Activated naive CD8-positive, alpha-beta T cell treated with anti-CD3 and anti-CD28 coated beads for 36 hours (primary cell): Measurements from ENCODE around the gene F2. TPM values are rescaled to one million over a fixed set of nuclear protein-coding genes. Genes with fewer than 3 reads are reported as not detected.

ENCODE experiments used
- DNase-seq: peaks from one replicate; pipeline ENCODE4 v3.0.0; 2021
- H3K27ac Mint-ChIP-seq: one replicate; pipeline ENCODE4 v1.8.0; 2022; ENCODE audit warnings: mild to moderate bottlenecking, moderate library complexity, mixed read lengths
- H3K27me3 Mint-ChIP-seq: one replicate; pipeline ENCODE4 v1.8.0; 2022; ENCODE audit warnings: mild to moderate bottlenecking, mixed read lengths
- H3K36me3 Mint-ChIP-seq: one replicate; pipeline ENCODE4 v1.8.0; 2021; ENCODE audit warnings: mild to moderate bottlenecking, mixed read lengths
- H3K4me1 Mint-ChIP-seq: one replicate; pipeline ENCODE4 v1.8.0; 2021; ENCODE audit warnings: mixed read lengths
- H3K4me3 Mint-ChIP-seq: one replicate; pipeline ENCODE4 v1.8.0; 2022; ENCODE audit warnings: mild to moderate bottlenecking, moderate library complexity, mixed read lengths
- H3K9me3 Mint-ChIP-seq: one replicate; pipeline ENCODE4 v1.8.0; 2022; ENCODE audit warnings: mixed read lengths
- total RNA-seq, 2 experiments: library from RNA; stranded (reverse); gene quantifications; one replicate each; pipeline ENCODE4 v1.2.3, GENCODE V29; 2021

F2 gene
- total RNA-seq, 2 experiments from 2014 or later = not detected

- Mint-ChIP-seq H3K27ac (no peak overlapping the region), H3K4me3 (no peak overlapping the region), H3K36me3 (peaks cover 28% of the 10 kb centered on the region), H3K9me3 (no peaks in the 10 kb centered on the region), H3K4me1 (no peaks in the 10 kb centered on the region), H3K27me3 (no peaks in the 10 kb centered on the region)
- no peak for DNase-seq
Observed at GRCh38 chr11:46738887-46739286, 19.9 kb downstream of the F2 start.

DNA sequence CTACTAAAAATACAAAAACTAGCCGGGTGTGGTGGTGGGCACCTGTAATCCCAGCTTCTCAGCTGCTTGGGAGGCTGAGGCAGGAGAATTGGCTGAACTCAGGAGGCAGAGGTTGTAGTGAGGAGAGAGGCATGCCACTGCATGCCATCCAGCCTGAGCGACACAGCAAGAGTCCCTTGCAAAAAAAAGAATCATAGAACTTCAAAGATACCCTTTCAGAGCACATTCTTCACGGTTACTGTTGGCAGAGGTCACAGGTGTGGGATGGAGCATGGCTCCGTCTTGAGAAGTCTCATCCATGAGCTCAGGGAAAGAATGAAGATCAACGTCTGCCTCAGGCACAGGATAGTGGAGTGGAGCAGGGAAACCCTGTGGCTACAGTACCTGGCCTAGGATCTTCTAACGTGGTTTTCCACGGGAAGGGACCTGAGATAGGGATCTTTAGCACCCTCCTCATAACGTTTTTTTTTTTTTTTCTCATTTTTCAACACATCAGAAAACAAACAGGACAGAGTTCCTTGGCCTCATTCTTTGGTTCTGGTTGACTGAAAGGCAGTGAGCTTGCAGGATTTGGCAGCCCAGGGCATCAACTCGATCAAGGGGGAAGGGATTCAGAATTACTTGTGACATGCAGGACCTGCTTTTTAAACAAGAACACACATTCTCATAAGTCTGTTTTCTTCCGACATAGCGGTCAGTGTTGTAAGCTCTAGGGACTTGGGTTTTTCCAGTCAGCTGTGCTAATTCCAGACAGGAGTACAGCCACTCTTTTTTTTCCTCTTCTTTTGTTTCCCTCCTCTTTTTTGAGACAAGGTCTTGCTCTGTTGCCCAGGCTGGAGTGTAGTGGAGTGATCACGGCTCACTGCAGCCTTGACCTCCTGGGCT is 22.8 kb downstream of the F2 start:
- Mint-ChIP-seq H3K4me3 (no peak overlapping the region), H3K9me3 (no peaks in the 10 kb centered on the region), H3K27ac (no peak overlapping the region), H3K36me3 (peaks cover 37% of the 10 kb centered on the region), H3K4me1 (no peaks in the 10 kb centered on the region), H3K27me3 (no peaks in the 10 kb centered on the region)
- no peak for DNase-seq

GRCh38 chr11:46743043-46743442 is 24.0 kb downstream of the F2 start:
- Mint-ChIP-seq H3K36me3 (peaks cover 41% of the 10 kb centered on the region), H3K4me1 (no peaks in the 10 kb centered on the region), H3K27ac (no peak overlapping the region), H3K27me3 (no peaks in the 10 kb centered on the region), H3K4me3 (no peak overlapping the region), H3K9me3 (no peaks in the 10 kb centered on the region)
- DNase-seq = no peak

- no peaks in the 10 kb centered on the region for H3K27me3 Mint-ChIP-seq
- H3K4me3 Mint-ChIP-seq = no peak overlapping the region
- no peak overlapping the region for H3K27ac Mint-ChIP-seq
- H3K9me3 Mint-ChIP-seq = no peaks in the 10 kb centered on the region
- no peak for DNase-seq
- no peaks in the 10 kb centered on the region for H3K4me1 Mint-ChIP-seq
- peaks cover 44% of the 10 kb centered on the region for H3K36me3 Mint-ChIP-seq
Observed at GRCh38 chr11:46743693-46744339, 24.8 kb downstream of the F2 start.

DNA sequence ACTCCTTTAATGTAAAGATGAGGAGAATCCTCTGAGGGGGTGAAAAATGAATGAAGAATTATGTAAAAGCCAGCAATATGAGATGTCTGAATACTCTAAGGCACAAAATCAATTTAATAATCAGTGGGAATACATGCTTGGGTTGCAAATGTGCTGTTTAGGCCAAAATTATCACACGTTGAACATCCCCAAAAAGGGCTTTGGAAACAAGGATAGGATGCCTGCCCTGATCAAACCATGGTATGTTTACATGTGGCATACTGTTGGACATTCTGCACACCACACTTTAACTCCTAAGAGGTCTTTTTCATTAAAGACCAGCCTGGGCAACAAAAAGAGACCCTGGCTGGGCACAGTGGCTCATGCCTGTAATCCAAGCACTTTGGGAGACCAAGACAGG is 26.3 kb downstream of the F2 start:
- Mint-ChIP-seq H3K27me3 (no peaks in the 10 kb centered on the region), H3K27ac (no peak overlapping the region), H3K36me3 (peaks cover 43% of the 10 kb centered on the region), H3K4me1 (no peaks in the 10 kb centered on the region), H3K4me3 (no peak overlapping the region), H3K9me3 (no peaks in the 10 kb centered on the region)
- DNase-seq = no peak

GRCh38 chr11:46745995-46746394 is 27.0 kb downstream of the F2 start:
- peaks cover 43% of the 10 kb centered on the region for H3K36me3 Mint-ChIP-seq

DNA sequence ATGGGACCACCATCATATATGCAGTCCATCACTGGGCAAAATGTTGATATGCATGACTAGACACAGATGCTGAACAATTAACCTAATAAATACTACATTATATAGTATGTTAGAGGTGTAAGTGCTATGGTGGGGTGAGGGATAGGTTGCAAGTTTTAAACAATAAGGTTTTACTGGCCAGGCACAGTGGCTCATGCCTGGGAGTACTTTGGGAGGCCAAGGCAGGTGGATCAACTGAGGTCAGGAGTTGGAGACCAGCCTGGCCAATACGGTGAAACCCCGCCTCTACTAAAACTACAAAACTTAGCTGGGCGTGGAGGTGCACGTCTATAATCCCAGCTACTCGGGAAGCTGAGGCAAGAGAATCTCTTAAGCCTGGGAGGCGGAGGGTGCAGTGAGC is 28.1 kb downstream of the F2 start:
- Mint-ChIP-seq H3K27ac (no peak overlapping the region), H3K4me1 (no peaks in the 10 kb centered on the region), H3K36me3 (peaks cover 36% of the 10 kb centered on the region), H3K9me3 (no peaks in the 10 kb centered on the region), H3K27me3 (no peaks in the 10 kb centered on the region), H3K4me3 (no peak overlapping the region)
- no peak for DNase-seq

More at GRCh38 chr11:46745995-46746394, 27.0 kb downstream of the F2 start:
- H3K27ac Mint-ChIP-seq = no peak overlapping the region
- no peak overlapping the region for H3K4me3 Mint-ChIP-seq
- H3K27me3 Mint-ChIP-seq = no peaks in the 10 kb centered on the region
- no peaks in the 10 kb centered on the region for H3K9me3 Mint-ChIP-seq
- no peak for DNase-seq
- H3K4me1 Mint-ChIP-seq = no peaks in the 10 kb centered on the region

GRCh38 chr11:46755962-46756361 is 36.9 kb downstream of the F2 start:
- Mint-ChIP-seq H3K9me3 (no peaks in the 10 kb centered on the region), H3K36me3 (peaks cover 28% of the 10 kb centered on the region), H3K27me3 (no peaks in the 10 kb centered on the region), H3K4me1 (no peaks in the 10 kb centered on the region), H3K27ac (no peak overlapping the region), H3K4me3 (no peak overlapping the region)
- no peak for DNase-seq

GRCh38 chr11:46759196-46759595 is 40.2 kb downstream of the F2 start:
- Mint-ChIP-seq H3K27me3 (no peaks in the 10 kb centered on the region), H3K36me3 (peaks cover 29% of the 10 kb centered on the region), H3K4me1 (no peaks in the 10 kb centered on the region), H3K27ac (no peak overlapping the region), H3K4me3 (no peak overlapping the region), H3K9me3 (no peaks in the 10 kb centered on the region)
- no peak for DNase-seq

DNA sequence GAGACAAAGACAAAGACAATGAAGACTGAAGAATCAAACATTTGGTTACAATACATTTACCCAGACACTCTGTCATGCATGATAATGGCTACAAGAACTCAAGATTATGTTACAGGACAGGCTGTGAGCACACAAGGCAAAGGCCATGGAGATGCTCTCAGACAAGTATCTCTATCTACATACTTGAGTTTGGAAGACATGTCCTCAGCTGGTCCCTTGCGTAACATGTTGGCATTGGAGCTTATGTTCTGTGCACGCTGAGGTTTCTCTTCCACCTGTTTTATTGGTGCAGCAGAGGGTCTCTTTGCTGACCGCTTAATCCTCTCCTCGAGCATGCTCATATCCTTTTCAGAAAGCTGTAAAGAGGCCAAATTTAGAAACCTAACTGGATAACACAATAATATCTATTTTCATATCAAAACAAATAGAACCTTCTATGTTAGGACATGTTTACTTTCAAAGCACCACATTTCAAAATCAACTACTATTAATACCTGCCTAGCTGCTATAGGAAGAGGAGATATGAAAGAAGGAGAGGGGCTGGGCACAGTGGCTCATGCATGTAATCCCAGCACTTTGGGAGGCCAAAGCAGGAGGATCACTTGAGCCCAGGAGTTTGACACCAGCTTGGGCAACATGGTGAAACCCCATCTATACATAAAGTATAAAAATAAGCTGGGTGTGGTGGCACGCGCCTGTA is 41.6 kb downstream of the F2 start:
- Mint-ChIP-seq H3K4me1 (no peaks in the 10 kb centered on the region), H3K36me3 (peaks cover 20% of the 10 kb centered on the region)
- no peak for DNase-seq

GRCh38 chr11:46761807-46762206 is 42.8 kb downstream of the F2 start:
- no peaks in the 10 kb centered on the region for H3K27me3 Mint-ChIP-seq
- no peak overlapping the region for H3K4me3 Mint-ChIP-seq
- DNase-seq = no peak
- H3K36me3 Mint-ChIP-seq = peaks cover 18% of the 10 kb centered on the region
- H3K27ac Mint-ChIP-seq = no peak overlapping the region
- H3K9me3 Mint-ChIP-seq = no peaks in the 10 kb centered on the region
- H3K4me1 Mint-ChIP-seq = no peaks in the 10 kb centered on the region

More for the DNA sequence above, 41.6 kb downstream of the F2 start:
- Mint-ChIP-seq H3K4me3 (no peak overlapping the region), H3K9me3 (no peaks in the 10 kb centered on the region), H3K27me3 (no peaks in the 10 kb centered on the region), H3K27ac (no peak overlapping the region)

- no peaks in the 10 kb centered on the region for H3K4me1 Mint-ChIP-seq
- DNase-seq = no peak
- no peak overlapping the region for H3K4me3 Mint-ChIP-seq
- H3K27ac Mint-ChIP-seq = no peak overlapping the region
- peaks cover 18% of the 10 kb centered on the region for H3K36me3 Mint-ChIP-seq
- no peaks in the 10 kb centered on the region for H3K9me3 Mint-ChIP-seq
- H3K27me3 Mint-ChIP-seq = no peaks in the 10 kb centered on the region
Observed at GRCh38 chr11:46762248-46762647, 43.2 kb downstream of the F2 start.

DNA sequence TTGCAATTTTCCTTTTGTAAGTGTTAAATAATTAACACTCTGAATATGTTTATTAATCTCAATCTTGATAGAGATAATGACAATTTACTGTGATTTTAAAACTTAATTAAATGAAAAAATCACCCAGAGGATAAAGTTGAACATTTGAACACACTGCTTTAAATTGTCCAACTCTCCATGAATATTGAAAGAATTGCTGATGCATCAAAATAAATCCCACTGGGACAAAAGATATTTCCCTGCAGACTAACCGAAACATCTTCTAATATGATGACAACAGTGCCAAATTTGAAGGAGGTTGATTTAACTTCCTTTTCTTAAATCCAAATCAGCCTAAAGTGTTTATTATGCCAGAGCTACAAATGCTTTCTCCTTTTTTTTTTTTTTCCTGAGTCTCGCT is 47.6 kb downstream of the F2 start:
- no peaks in the 10 kb centered on the region for H3K4me1 Mint-ChIP-seq
- H3K36me3 Mint-ChIP-seq = peaks cover 6% of the 10 kb centered on the region
- no peaks in the 10 kb centered on the region for H3K9me3 Mint-ChIP-seq
- no peak overlapping the region for H3K27ac Mint-ChIP-seq
- no peak for DNase-seq
- H3K4me3 Mint-ChIP-seq = no peak overlapping the region
- no peaks in the 10 kb centered on the region for H3K27me3 Mint-ChIP-seq

DNA sequence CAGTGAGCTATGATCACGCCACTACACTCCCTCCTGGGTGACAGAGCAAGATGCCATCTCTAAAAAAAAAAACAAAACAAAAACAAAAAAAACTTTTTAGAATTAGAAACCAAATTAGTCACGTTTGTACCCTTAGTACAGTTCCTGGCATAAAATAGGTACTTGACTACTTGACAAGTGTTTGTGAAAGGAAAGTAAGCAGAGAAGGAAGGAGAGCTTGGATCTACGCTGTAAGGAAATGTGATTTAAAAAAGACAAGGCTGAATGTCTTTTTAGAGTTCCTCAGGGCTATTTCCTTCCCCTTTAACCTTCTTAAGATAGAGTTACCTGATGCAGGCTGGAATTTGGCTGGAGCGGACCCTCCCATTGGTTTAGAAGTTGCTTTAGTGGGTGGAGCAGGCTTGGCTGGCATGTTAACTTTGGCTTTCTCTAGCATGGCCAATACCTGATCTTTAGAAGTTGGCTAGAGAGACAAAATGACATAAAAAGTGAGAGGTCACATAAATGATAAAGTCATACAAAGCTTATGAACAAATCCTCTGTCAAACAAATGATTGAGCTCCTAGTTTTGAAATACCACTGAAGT is 50.7 kb downstream of the F2 start:
- no peak for DNase-seq
- Mint-ChIP-seq H3K4me3 (no peak overlapping the region), H3K4me1 (no peaks in the 10 kb centered on the region), H3K36me3 (peaks cover 9% of the 10 kb centered on the region), H3K9me3 (no peaks in the 10 kb centered on the region), H3K27ac (no peak overlapping the region), H3K27me3 (no peaks in the 10 kb centered on the region)

DNA sequence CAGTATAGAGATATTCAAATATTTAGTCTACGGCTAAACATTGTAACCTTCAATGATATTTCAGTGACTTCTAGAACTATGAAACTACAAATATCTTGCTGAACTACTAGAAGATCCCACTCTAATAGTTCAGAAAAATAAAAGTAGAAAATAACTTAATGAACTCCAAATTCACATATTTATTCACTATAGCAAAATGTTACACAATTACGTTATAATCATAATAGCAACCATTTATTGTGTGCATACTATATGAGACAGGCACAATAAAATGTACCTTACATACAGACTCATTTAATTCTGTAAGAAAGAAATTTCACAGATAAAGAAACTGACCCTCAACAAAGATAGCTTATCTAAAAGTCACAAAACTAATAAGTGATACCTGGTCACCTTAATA is 57.9 kb downstream of the F2 start:
- H3K4me1 Mint-ChIP-seq = no peaks in the 10 kb centered on the region
- no peak overlapping the region for H3K4me3 Mint-ChIP-seq
- no peak overlapping the region for H3K27ac Mint-ChIP-seq
- no peaks in the 10 kb centered on the region for H3K9me3 Mint-ChIP-seq
- H3K27me3 Mint-ChIP-seq = no peaks in the 10 kb centered on the region
- peaks cover 18% of the 10 kb centered on the region for H3K36me3 Mint-ChIP-seq
- no peak for DNase-seq
